ENCODE results near the gene KYAT1. TPM values are rescaled to one million over a fixed set of nuclear protein-coding genes. Genes with fewer than 3 reads are reported as not detected.
A peak's percentile ranks its signal among the peaks of the same experiment; 100 is the strongest.

Gene KYAT1
- total RNA-seq, 4 donors from 2014 or later = 1.6 to 3.5 TPM; not detected in 2

DNA sequence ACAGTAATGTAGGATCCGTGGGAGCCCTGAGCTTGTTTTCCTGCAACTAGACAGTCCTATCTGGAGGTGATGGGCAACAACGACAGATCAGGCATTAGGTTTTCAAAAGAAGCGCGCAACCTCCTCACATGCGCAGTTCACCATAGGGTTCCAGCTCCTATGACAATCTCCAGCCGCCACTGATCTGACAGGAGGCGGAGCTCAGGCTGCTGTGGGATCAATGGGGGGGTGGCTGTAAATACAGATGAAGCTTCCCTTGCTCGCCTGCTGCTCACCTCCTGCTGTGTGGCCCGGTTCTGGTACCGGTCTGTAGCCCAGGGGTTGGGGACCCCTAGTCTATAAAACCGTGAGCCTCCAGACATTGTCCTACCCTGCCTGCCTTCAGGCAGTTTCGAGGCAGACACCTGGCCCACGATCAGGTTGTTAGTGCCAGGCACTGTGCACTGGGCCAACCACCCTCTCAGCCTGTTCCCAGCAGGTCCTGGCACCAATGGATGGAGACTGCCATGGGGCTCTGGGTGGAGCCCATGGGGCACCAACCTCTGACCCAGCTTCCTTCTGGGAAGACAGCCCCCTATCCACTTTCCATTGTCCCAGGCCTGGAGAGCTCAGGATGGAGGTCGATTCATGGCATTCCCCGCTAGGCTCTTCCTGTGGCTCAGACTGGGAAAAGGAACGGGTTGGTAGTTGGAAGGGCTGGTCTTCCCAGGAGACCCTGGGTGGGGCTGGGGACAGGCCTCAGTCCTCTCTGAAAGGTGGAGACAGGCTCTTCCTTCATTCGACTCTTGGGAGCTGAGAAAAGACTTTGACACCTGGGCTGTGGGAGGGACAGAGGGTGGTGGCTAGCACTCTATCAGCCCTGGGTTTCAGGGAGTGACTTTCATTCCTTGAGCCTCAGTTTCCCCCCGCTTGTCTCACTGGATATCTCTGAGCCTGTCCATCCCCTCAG, 61.8 kb downstream of the KYAT1 start:
- peak overlapping the region in 1 of 4 donors; percentile 57 for H3K4me3 ChIP-seq
- TF ChIP-seq POLR2AphosphoS5 (IDR thresholded peaks at IDR 0.05) (peak in 2 of 3 donors; percentile 53 to 81), POLR2A (IDR thresholded peaks at IDR 0.05) (no peak)
- TF ChIP-seq, protein P1, sequence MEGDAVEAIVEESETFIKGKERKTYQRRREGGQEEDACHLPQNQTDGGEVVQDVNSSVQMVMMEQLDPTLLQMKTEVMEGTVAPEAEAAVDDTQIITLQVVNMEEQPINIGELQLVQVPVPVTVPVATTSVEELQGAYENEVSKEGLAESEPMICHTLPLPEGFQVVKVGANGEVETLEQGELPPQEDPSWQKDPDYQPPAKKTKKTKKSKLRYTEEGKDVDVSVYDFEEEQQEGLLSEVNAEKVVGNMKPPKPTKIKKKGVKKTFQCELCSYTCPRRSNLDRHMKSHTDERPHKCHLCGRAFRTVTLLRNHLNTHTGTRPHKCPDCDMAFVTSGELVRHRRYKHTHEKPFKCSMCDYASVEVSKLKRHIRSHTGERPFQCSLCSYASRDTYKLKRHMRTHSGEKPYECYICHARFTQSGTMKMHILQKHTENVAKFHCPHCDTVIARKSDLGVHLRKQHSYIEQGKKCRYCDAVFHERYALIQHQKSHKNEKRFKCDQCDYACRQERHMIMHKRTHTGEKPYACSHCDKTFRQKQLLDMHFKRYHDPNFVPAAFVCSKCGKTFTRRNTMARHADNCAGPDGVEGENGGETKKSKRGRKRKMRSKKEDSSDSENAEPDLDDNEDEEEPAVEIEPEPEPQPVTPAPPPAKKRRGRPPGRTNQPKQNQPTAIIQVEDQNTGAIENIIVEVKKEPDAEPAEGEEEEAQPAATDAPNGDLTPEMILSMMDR (IDR thresholded peaks at IDR 0.05) = no peak
- in situ Hi-C loops (cut with MboI; ENCODE audit: low pct_ligation_motif_present in 1 of 4, low pct_unique_long_range_greater_than_20kb in 1 of 4, low sequenced_read_pairs in 3 of 4) = no loop called here
- WGBS, 2 donors (ENCODE audit: low coverage in 1 of 2) = 40 to 62% methylated on average over 3 to 18 of the region's 18 CpGs
- peak; percentile 47 for DNase-seq
- no peaks in the 10 kb centered on the region for H3K9me3 ChIP-seq
- intact Hi-C loops (cut with DNase I; ENCODE audit: low total_unique reads) = no loop called here
- no peaks in the 10 kb centered on the region for H3K27me3 ChIP-seq
- peaks cover 10 to 18% (median 16%) of the 10 kb centered on the region in 4 donors for H3K4me1 ChIP-seq
- H3K27ac ChIP-seq = peak overlapping the region in 2 of 4 donors; percentile 45 to 95
- H3K36me3 ChIP-seq = no peaks in the 10 kb centered on the region

DNA sequence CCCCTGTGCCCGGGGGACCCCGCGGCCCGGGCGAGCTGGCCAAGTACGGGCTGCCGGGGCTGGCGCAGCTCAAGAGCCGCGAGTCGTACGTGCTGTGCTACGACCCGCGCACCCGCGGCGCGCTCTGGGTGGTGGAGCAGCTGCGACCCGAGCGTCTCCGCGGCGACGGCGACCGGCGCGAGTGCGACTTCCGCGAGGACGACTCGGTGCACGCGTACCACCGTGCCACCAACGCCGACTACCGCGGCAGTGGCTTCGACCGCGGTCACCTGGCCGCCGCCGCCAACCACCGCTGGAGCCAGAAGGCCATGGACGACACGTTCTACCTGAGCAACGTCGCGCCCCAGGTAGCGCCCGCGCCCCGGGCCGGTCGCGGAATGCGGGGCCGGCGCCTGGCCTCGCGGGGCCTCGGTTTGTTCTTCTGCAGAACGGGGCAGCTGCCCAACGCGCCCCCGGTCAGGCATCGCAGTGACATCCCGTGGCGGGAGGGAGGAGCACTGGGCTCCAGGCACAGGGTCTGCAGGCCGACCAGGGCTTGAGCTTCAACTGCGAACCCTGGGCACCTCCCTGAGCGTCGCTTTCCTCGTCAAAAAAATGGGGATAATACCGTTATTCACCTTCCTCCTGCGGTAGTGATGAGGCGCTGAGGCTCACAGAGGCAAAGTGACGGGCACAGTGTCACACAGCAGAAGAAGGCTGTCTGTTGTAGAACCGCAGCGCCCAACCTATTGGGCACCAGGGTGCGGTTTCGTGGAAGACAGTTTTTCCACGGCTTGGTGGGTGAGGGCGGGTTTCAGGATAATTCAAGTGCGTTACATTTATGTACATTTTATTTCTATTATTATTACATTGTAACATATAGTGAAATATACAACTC, 62.7 kb downstream of the KYAT1 start:
- Histone ChIP-seq H3K4me3 (peak overlapping the region; percentile 57 to 69 (median 58)), H3K4me1 (peaks cover 10 to 18% (median 16%) of the 10 kb centered on the region in 4 donors), H3K36me3 (no peaks in the 10 kb centered on the region), H3K27ac (peak overlapping the region; percentile 84 to 95 (median 90)), H3K27me3 (no peaks in the 10 kb centered on the region), H3K9me3 (no peaks in the 10 kb centered on the region)
- TF ChIP-seq POLR2A (IDR thresholded peaks at IDR 0.05) = no peak
- in situ Hi-C loops (cut with MboI; ENCODE audit: low pct_ligation_motif_present in 1 of 4, low pct_unique_long_range_greater_than_20kb in 1 of 4, low sequenced_read_pairs in 3 of 4) = no loop called here
- intact Hi-C loops (cut with DNase I; ENCODE audit: low total_unique reads) = no loop called here
- peak; percentile 43 for DNase-seq
- WGBS, 2 donors (ENCODE audit: low coverage in 1 of 2) = 10 to 31% methylated on average over 3 to 66 of the region's 90 CpGs

DNA sequence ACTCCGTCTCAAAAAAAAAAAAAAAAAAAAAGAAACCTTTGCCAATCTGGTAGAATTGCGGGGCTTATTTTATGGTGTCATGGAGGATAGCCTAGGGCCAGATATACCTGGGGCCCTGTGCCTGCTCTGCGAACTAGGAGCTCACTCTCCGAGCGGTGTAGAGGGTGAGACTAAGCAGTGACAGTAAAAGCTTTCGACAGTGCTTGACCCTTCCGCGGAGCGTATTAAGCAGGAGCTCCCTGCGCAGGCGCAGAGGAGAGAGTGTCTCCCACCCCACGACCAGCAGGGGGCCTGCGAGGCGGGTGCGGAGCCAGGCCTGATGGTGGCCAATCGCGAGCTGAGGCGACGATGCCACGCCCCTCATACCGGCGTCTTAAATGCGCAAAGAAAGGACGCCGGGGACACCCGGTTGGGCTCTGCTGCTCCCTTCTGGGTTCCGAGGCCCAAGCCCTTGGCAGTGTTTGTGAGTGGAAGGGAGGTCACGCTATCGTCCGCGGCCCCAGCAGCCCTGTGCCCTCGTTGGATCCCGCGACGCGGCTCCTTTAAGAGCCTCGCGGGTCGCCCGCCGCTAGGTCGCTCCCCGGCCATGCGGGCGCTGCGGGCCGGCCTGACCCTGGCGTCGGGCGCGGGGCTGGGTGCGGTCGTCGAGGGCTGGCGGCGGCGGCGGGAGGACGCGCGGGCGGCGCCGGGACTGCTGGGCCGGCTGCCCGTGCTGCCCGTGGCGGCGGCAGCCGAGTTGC, 63.5 kb downstream of the KYAT1 start, which contains the start of gene ENDOG:
TSS of gene ENDOG (plus strand) at position 402 of the 740 bp plus-strand sequence. CDS start at position 587, 185 bp downstream.
- H3K27ac ChIP-seq = peak within 1 kb of the TSS; percentile 84 to 95 (median 90)
- TF ChIP-seq POLR2A (IDR thresholded peaks at IDR 0.05) (peak; percentile 76), EP300 (IDR thresholded peaks at IDR 0.05; ENCODE audit: low read depth) (no peak), POLR2AphosphoS5 (IDR thresholded peaks at IDR 0.05) (peak; percentile 83 to 92 (median 86))
- TF ChIP-seq, protein P1 (IDR thresholded peaks at IDR 0.05) = peak; percentile 96 to 99 (median 98)
- H3K36me3 ChIP-seq = no peaks in the 10 kb centered on the region
- H3K27me3 ChIP-seq = no peaks in the 10 kb centered on the region
- 1 to 6% methylated on average over 3 to 69 of the region's 70 CpGs for WGBS, 2 donors (ENCODE audit: low coverage in 1 of 2)
- H3K9me3 ChIP-seq = no peaks in the 10 kb centered on the region
- in situ Hi-C loops (cut with MboI; ENCODE audit: low pct_ligation_motif_present in 1 of 4, low pct_unique_long_range_greater_than_20kb in 1 of 4, low sequenced_read_pairs in 3 of 4) (no loop called here), intact Hi-C loops (cut with DNase I; ENCODE audit: low total_unique reads) (no loop called here)
- peak within 1 kb of the TSS; percentile 57 to 69 (median 58) for H3K4me3 ChIP-seq
- H3K4me1 ChIP-seq = peaks cover 10 to 18% (median 16%) of the 10 kb centered on the region in 4 donors
- DNase-seq = peak; percentile 99

DNA sequence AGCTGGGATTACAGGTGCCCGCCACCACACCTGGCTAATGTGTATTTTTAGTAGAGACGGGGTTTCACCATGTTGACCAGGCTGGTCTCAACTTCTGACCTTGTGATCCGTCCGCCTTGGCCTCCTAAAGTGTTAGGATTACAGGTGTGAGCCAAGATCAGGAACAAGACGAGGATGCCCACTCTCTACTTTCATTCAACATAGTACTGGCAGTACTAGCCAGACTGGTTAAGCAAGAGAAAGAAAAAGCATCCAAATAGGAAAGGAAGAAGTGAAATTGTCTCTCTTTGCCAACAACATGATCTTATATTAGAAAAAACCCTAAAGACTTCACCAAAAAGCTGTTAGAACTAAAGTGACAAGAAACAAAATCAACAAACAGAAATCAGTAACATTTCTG, 70.9 kb downstream of the KYAT1 start:
- no peak overlapping the region for H3K27ac ChIP-seq
- no peak for TF ChIP-seq EP300 (IDR thresholded peaks at IDR 0.05; ENCODE audit: low read depth)
- TF ChIP-seq POLR2A (IDR thresholded peaks at IDR 0.05) = no peak
- TF ChIP-seq, protein P1 (IDR thresholded peaks at IDR 0.05) = no peak
- TF ChIP-seq POLR2AphosphoS5 (IDR thresholded peaks at IDR 0.05) = no peak
- H3K4me1 ChIP-seq = no peaks in the 10 kb centered on the region
- intact Hi-C loops (cut with DNase I; ENCODE audit: low total_unique reads) = no loop called here
- H3K27me3 ChIP-seq = no peaks in the 10 kb centered on the region
- peaks cover 0 to 16% (median 0%) of the 10 kb centered on the region in 4 donors for H3K36me3 ChIP-seq
- no peak overlapping the region for H3K4me3 ChIP-seq
- in situ Hi-C loops (cut with MboI; ENCODE audit: low pct_ligation_motif_present in 1 of 4, low pct_unique_long_range_greater_than_20kb in 1 of 4, low sequenced_read_pairs in 3 of 4) = no loop called here
- no peak for DNase-seq
- 40 to 64% methylated on average over 1 to 5 of the region's 5 CpGs for WGBS, 2 donors (ENCODE audit: low coverage in 1 of 2)
- no peaks in the 10 kb centered on the region for H3K9me3 ChIP-seq
